HFF-Myc (cell line): ENCODE measurements around the gene HCAR1.
"Not testable (repeated sequence)": the region's sequence is repeated elsewhere in the genome, so short reads cannot be mapped to it uniquely, and the experiment has no call there.

ENCODE experiments used
- DNase-seq: peaks from one replicate; pipeline ENCODE4 v3.0.0-alpha.2; 2011; ENCODE audit warnings: low read depth; ENCODE audit errors: extremely low read depth
- H3K4me3 ChIP-seq: replicated peaks from 2 replicates; pipeline ENCODE4 v1.5.1; 2011; ENCODE audit warnings: low read depth, mild to moderate bottlenecking, control low read depth, low read length
- TF ChIP-seq, protein P1 (sequence below): IDR thresholded peaks from 2 replicates; pipeline ENCODE4 v1.5.1; 2012; ENCODE audit warnings: mild to moderate bottlenecking, low read depth, low read length, control low read depth; ENCODE audit errors: missing control alignments

Gene HCAR1, protein sequence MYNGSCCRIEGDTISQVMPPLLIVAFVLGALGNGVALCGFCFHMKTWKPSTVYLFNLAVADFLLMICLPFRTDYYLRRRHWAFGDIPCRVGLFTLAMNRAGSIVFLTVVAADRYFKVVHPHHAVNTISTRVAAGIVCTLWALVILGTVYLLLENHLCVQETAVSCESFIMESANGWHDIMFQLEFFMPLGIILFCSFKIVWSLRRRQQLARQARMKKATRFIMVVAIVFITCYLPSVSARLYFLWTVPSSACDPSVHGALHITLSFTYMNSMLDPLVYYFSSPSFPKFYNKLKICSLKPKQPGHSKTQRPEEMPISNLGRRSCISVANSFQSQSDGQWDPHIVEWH

DNA sequence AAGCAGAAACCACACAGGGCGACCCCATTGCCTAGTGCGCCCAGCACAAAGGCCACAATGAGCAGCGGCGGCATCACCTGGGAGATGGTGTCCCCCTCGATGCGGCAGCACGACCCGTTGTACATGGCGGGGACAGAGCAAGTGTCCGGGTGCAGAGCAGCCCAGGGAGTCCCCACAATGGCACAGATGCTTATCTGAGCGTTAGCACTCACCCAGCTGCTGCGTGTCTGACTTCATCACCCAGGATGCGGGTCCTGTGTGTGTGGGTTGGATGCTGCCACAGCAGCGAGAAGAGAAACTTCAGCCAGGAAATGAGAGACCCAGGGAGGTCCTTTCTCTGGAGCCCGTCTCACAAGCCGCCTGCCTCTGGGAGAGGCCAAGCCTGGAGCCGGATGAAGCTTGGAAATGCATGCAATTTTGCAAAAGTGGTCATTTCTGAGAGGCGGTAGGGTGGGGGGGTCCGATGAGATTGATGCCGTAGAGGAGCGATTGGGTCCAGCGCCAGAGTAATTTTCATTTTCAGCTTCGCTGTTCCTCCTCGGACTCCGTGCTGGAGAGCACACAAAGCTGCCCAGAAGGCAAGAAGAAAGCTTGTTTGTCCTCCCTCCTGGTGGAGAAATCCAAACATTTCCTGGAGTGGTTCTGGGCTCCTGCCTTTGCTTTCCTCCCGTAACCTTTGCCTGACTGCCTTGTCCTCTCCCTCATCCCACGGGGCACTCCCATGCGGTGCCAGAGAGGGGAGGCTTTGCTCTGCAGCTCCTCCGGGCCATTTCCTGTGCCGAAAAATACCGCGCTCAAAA is at the start of gene HCAR1:
Gene HCAR1 (minus strand): TSS at position 630 of the 800 bp plus-strand sequence. CDS start 505 bp downstream, at position 125.
- TF ChIP-seq, protein P1, sequence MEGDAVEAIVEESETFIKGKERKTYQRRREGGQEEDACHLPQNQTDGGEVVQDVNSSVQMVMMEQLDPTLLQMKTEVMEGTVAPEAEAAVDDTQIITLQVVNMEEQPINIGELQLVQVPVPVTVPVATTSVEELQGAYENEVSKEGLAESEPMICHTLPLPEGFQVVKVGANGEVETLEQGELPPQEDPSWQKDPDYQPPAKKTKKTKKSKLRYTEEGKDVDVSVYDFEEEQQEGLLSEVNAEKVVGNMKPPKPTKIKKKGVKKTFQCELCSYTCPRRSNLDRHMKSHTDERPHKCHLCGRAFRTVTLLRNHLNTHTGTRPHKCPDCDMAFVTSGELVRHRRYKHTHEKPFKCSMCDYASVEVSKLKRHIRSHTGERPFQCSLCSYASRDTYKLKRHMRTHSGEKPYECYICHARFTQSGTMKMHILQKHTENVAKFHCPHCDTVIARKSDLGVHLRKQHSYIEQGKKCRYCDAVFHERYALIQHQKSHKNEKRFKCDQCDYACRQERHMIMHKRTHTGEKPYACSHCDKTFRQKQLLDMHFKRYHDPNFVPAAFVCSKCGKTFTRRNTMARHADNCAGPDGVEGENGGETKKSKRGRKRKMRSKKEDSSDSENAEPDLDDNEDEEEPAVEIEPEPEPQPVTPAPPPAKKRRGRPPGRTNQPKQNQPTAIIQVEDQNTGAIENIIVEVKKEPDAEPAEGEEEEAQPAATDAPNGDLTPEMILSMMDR, result no peak
- no peak for DNase-seq
- no peak within 1 kb of the TSS for H3K4me3 ChIP-seq

DNA sequence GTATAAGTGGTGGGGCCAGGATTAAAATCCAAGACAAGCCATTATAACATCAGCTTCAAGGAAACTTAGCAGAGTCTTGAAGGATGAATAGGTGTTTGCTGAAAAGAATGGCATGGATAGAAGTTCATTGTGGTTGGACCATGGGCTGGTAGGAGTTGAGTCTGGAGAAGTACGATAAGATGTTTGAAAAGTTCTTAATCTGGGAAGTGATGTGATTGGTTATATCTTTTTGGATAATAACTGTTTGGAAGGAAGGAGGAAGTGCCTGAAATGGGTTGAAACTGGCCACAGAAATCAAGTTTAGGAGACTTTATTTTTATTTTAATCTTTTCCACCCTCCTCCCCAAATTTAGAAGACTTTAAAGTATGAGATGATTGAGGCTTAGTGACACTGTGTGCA is 26.9 kb upstream of the HCAR1 start:
- H3K4me3 ChIP-seq, result no peak overlapping the region
- TF ChIP-seq, protein P1, result no peak
- no peak for DNase-seq

DNA sequence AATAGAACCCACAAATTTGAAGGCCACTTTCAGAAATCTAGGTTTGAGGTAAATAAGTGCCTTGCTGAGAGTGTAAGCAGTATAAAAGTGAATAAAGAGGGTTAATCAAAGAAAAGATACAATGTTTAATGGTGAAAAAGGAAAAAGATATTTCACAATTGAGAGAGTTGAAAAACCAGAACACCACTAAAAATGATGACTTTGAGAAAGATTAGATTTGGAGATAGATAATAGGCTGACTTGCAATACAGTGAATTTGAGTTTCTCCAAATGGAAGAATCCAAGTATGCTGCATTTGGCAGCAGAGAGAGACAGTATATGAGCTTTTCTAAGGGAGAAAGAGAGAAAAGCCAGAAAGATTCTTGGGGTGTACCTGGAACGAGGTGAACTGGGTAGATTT is 24.1 kb upstream of the HCAR1 start:
- DNase-seq, result no peak
- TF ChIP-seq, protein P1, result no peak
- H3K4me3 ChIP-seq, result no peak overlapping the region

DNA sequence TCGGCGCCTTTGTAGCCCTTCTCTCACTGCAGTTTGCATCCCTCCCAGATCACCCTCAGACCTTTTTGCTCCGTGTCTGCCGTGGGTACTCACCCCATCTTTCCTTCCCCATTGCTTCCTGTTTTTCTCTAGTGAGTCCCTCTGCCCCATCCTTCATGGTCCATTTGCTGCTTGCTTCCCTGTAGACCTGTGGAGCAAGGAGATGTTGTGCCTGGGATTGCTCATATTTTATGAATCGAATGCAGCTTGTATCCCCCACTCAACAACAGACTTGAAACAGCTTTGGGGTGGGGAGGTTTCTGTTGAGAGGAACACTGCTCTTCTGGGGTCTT is 22.6 kb upstream of the HCAR1 start:
- DNase-seq, result no peak
- TF ChIP-seq, protein P1, result no peak
- peak overlapping the region; percentile 66 for H3K4me3 ChIP-seq

DNA sequence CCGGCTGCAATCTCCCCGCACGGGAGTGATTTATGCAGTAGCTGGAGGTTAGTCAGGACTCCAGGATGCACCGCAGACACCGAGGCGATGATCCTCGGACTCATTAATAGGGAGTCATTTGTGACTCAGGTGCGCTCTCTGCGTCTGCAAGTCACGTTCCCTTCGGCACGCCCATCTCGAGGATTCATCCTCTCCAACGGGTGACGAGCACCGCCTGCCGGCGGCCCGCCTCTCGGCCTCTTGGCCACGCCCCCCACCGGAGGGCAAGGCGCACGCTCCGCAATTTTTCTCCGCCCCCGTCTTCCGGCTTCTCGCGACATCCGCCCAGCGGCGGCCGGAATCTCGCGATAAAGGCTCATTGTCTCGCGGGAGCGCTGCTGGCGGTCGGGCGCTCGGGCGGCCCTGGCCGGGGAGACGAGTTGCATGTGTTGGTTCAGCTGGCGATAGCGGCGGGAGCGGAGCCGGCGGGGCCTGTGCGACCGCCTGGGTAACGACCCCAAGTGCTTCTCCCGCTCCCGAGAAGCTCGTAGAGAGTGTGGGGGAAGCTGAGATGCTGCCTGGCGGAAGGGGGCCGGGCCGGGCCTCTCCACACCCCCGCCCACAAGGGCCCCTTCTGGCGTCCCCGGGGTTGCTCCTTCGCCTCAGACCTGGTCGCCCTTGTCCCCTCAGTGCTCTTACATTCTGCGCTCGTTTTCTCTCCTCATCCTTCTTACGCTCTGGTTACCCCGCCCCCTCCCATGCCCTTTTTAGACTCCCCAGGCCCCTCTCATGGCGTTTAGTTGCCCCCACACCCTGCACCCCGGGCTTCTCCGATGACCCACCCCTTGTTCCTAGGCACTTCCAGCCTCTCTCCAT is 22.0 kb upstream of the HCAR1 start, which contains the start of gene DENR:
Gene DENR (plus strand): TSS at position 361 of the 855 bp plus-strand sequence. CDS start 878 bp downstream, outside the sequence.
- TF ChIP-seq, protein P1, result peak; percentile 89
- peak within 1 kb of the TSS; percentile 66 for H3K4me3 ChIP-seq
- peak; percentile 94 for DNase-seq

DNA sequence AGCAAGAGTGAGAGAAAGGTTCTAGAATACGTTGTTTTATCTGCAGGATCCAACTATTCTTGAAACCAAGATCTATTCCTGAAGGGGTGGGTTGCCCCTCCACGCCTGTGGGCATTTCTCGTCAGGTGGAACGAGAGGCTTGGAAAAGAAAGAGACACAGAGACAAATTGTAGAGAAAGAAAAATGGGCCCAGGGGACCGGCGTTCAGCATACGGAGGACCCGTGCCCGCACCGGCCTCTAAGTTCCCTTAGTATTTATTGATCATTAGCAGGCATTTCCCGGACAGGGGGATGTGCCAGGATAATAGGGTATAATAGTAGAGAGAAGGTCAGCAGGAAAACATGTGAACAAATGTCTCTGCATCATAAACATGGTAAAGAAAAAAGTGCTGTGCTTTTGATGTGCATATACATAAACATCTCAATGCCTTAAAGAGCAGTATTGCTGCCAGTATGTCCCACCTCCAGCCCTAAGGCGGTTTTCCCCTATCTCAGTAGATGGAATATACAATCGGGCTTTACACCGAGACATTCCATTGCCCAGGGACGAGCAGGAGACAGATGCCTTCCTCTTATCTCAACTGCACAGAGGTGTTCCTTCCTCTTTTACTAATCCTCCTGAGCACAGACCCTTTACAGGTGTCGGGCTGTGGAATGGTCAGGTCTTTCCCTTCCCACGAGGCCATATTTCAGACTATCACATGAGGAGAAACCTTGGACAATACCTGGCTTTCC is 20.3 kb upstream of the HCAR1 start:
- H3K4me3 ChIP-seq, DNase-seq: not testable (repeated sequence)
